ENCODE measurements around the gene LDLRAD2. TPM values are rescaled to one million over a fixed set of nuclear protein-coding genes. Genes with fewer than 3 reads are reported as not detected.
"Not testable (repeated sequence)": the region's sequence is repeated elsewhere in the genome, so short reads cannot be mapped to it uniquely, and the experiment has no call there.

LDLRAD2 gene
- polyA plus RNA-seq, 1 of the 3 experiments (the other 2 are of a cell fraction) = 0.02 TPM

- TF ChIP-seq PBX3 (IDR thresholded peaks at IDR 0.05) = peak; percentile 69
- no peak for TF ChIP-seq MAX (IDR thresholded peaks at IDR 0.05; ENCODE audit: low read depth)
- TF ChIP-seq FOXJ3 (CRISPR knock-in tag; IDR thresholded peaks at IDR 0.05) = no peak
- TF ChIP-seq RCOR1 (IDR thresholded peaks at IDR 0.05; ENCODE audit: low read length) = peak; percentile 24; the same call in 1 of the 2 replicates
- TF ChIP-seq MEF2A (IDR thresholded peaks at IDR 0.05; ENCODE audit: borderline replicate concordance, low read depth) = no peak; the same call in 1 of the 2 replicates
- TF ChIP-seq POLR2AphosphoS5 (IDR thresholded peaks at IDR 0.05; ENCODE audit: low read depth, low read length) = peak; percentile 99
- peak; percentile 79 for TF ChIP-seq ELF1 (IDR thresholded peaks at IDR 0.05)
- TF ChIP-seq, protein P1, sequence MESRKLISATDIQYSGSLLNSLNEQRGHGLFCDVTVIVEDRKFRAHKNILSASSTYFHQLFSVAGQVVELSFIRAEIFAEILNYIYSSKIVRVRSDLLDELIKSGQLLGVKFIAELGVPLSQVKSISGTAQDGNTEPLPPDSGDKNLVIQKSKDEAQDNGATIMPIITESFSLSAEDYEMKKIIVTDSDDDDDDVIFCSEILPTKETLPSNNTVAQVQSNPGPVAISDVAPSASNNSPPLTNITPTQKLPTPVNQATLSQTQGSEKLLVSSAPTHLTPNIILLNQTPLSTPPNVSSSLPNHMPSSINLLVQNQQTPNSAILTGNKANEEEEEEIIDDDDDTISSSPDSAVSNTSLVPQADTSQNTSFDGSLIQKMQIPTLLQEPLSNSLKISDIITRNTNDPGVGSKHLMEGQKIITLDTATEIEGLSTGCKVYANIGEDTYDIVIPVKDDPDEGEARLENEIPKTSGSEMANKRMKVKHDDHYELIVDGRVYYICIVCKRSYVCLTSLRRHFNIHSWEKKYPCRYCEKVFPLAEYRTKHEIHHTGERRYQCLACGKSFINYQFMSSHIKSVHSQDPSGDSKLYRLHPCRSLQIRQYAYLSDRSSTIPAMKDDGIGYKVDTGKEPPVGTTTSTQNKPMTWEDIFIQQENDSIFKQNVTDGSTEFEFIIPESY (IDR thresholded peaks at IDR 0.05; ENCODE audit: borderline replicate concordance, low read depth) = no peak
- TF ChIP-seq TEAD4 (IDR thresholded peaks at IDR 0.05; ENCODE audit: borderline replicate concordance, insufficient read depth) = no peak
These were observed 29.0 kb upstream of the LDLRAD2 start, which contains the start of gene USP48 (continued) for GRCh38 chr1:21782868-21783678.

- ChIA-PET POLR2A (interaction anchor here (0.6 kb wide), 1 partner anchor 19 kb away, joined by 4 read pairs; no protein-coding TSS in a partner anchor), CTCF (interaction anchor here (0.7 to 1.2 kb wide), 2 partner anchors 55 to 124 kb away, joined by 3 read pairs; no protein-coding TSS in a partner anchor)
- H3K9ac ChIP-seq = peak overlapping the region; percentile 100
- WGBS (ENCODE audit: low lambda C conversion rate) = 68% methylated on average over 32 of the region's 32 CpGs
- peak; percentile 93 for DNase-seq
- peaks cover 40% of the 10 kb centered on the region for H3K79me2 ChIP-seq (ENCODE audit: insufficient read depth)
- peak; percentile 39; the same call in 1 of the 2 replicates for TF ChIP-seq NRF1 (IDR thresholded peaks at IDR 0.05; ENCODE audit: low read depth, low read length)
- TF ChIP-seq TEAD4 (IDR thresholded peaks at IDR 0.05; ENCODE audit: borderline replicate concordance, insufficient read depth) = no peak
- peak overlapping the region; percentile 93 for H3K4me2 ChIP-seq
- H3K4me3 ChIP-seq (ENCODE audit: low read depth in 2 of 2, low read length in 1 of 2) = peak overlapping the region; percentile 78 to 81
- H3K9me3 ChIP-seq = no peaks in the 10 kb centered on the region
- H3K9me2 ChIP-seq = no peaks in the 10 kb centered on the region
- H3K36me3 ChIP-seq (replicated peaks in 1 of 2; ENCODE audit: control insufficient read depth in 1 of 2, insufficient read depth in 2 of 2, low read length in 1 of 2) = no peaks in the 10 kb centered on the region
- H3F3A ChIP-seq (replicated peaks; ENCODE audit: insufficient read depth) = peaks cover 30% of the 10 kb centered on the region
- H3K4me1 ChIP-seq (ENCODE audit: control insufficient read depth in 1 of 2, insufficient read depth in 2 of 2, low read depth in 1 of 2, low read length in 1 of 2) = peaks cover 0 to 3% of the 10 kb centered on the region in 2 experiments; a peak in 1 of 4 replicates
- H2AFZ ChIP-seq (ENCODE audit: low read depth) = peak overlapping the region; percentile 98
- peak overlapping the region; percentile 99 to 100; a peak in 3 of 4 replicates for H3K27ac ChIP-seq (ENCODE audit: low read depth in 2 of 2, low read length in 1 of 2)
- peaks cover 13% of the 10 kb centered on the region for H4K20me1 ChIP-seq (ENCODE audit: insufficient read depth)
- H3K27me3 ChIP-seq (ENCODE audit: insufficient read depth) = no peaks in the 10 kb centered on the region
These were observed 28.1 kb upstream of the LDLRAD2 start for GRCh38 chr1:21783679-21784603.

DNA sequence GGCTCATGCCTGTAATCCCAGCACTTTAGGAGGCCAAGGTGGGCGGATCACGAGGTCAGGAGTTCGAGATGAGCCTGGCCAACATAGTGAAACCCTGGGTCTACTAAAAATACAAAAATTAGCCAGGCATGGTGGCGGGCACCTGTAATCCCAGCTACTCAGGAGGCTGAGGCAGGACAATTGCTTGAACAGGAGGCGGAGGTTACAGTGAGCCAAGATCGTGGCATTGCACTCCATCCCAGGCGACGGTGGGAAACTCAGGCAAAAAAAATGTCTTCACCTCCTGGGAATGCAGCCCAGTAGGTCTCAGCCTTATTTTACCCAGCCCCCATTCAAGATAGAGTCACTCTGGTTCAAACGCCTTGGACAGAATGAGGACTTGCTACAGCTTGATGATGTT is 26.3 kb upstream of the LDLRAD2 start:
- H3K9me3 ChIP-seq; H3K9me2 ChIP-seq; H3K9ac ChIP-seq; H3K4me1 ChIP-seq (ENCODE audit: control insufficient read depth in 1 of 2, insufficient read depth in 2 of 2, low read depth in 1 of 2, low read length in 1 of 2); POLR2A ChIA-PET; H3K27me3 ChIP-seq (ENCODE audit: insufficient read depth); H3K27ac ChIP-seq (ENCODE audit: low read depth in 2 of 2, low read length in 1 of 2); DNase-seq; H2AFZ ChIP-seq (ENCODE audit: low read depth); H4K20me1 ChIP-seq (ENCODE audit: insufficient read depth); H3K4me3 ChIP-seq (ENCODE audit: low read depth in 2 of 2, low read length in 1 of 2); H3K36me3 ChIP-seq (replicated peaks in 1 of 2; ENCODE audit: control insufficient read depth in 1 of 2, insufficient read depth in 2 of 2, low read length in 1 of 2); H3K4me2 ChIP-seq: not testable (repeated sequence)
- H3F3A ChIP-seq (replicated peaks; ENCODE audit: insufficient read depth) = peaks cover 22% of the 10 kb centered on the region
- WGBS (ENCODE audit: low lambda C conversion rate) = 75% methylated on average over 9 of the region's 9 CpGs
- H3K79me2 ChIP-seq (ENCODE audit: insufficient read depth) = peaks cover 22% of the 10 kb centered on the region
- CTCF ChIA-PET = interaction anchor here (0.7 kb wide), 1 partner anchor 415 kb away, joined by 3 read pairs; no protein-coding TSS in a partner anchor

Measured in SK-N-SH (cell line).